H9 (cell line): ENCODE data around the gene WBP1L. TPM values are rescaled to one million over a fixed set of nuclear protein-coding genes. Genes with fewer than 3 reads are reported as not detected.

Source experiments
- DNase-seq: peaks from one replicate; pipeline ENCODE4 v3.0.0-alpha.2; 2017
- H2AFZ ChIP-seq: one replicate; pipeline ENCODE4 v1.6.1; 2013; ENCODE audit warnings: mild to moderate bottlenecking, low read length, control low read depth, moderate library complexity
- H2AK5ac ChIP-seq: 2 replicates; pipeline ENCODE4 v1.6.1; 2013; ENCODE audit warnings: low read length, control low read depth, mixed read lengths; ENCODE audit not compliant: insufficient read length
- H2BK120ac ChIP-seq: one replicate; pipeline ENCODE4 v1.6.1; 2013; ENCODE audit warnings: low read depth, mild to moderate bottlenecking, low read length, control low read depth, inconsistent platforms; ENCODE audit not compliant: poor library complexity, severe bottlenecking
- H2BK12ac ChIP-seq: 2 replicates; pipeline ENCODE4 v1.6.1; 2013; ENCODE audit warnings: low read length, control low read depth, mixed read lengths, low read depth; ENCODE audit not compliant: insufficient read length
- H2BK15ac ChIP-seq: 2 replicates; pipeline ENCODE4 v1.6.1; 2013; ENCODE audit warnings: low read depth, low read length, control low read depth
- H2BK20ac ChIP-seq: one replicate; pipeline ENCODE4 v1.6.1; 2013; ENCODE audit warnings: low read depth, mild to moderate bottlenecking, low read length, control low read depth, inconsistent platforms; ENCODE audit not compliant: poor library complexity, severe bottlenecking
- H2BK5ac ChIP-seq: 2 replicates; pipeline ENCODE4 v1.6.1; 2013; ENCODE audit warnings: low read length, control low read depth, mixed read lengths; ENCODE audit not compliant: insufficient read length
- H3K14ac ChIP-seq: 2 replicates; pipeline ENCODE4 v1.6.1; 2013; ENCODE audit warnings: low read length, control low read depth; ENCODE audit not compliant: insufficient read depth
- H3K18ac ChIP-seq: 2 replicates; pipeline ENCODE4 v1.6.1; 2013; ENCODE audit warnings: low read depth, mild to moderate bottlenecking, mixed read lengths, low read length, control low read depth; ENCODE audit not compliant: insufficient read length
- H3K23ac ChIP-seq: 2 replicates; pipeline ENCODE4 v1.6.1; 2013; ENCODE audit warnings: low read length, control low read depth, mixed read lengths, low read depth; ENCODE audit not compliant: insufficient read length
- H3K23me2 ChIP-seq: 2 replicates; pipeline ENCODE4 v1.6.1; 2013; ENCODE audit warnings: low read depth, mild to moderate bottlenecking, mixed read lengths, low read length, control low read depth; ENCODE audit not compliant: insufficient read length, poor library complexity, severe bottlenecking
- H3K27ac ChIP-seq: 2 replicates; pipeline ENCODE4 v1.5.1; 2013; ENCODE audit warnings: low read length, control low read depth, mixed read lengths, low read depth; ENCODE audit not compliant: insufficient read length
- H3K27me3 ChIP-seq: 2 replicates; pipeline ENCODE4 v1.6.1; 2013; ENCODE audit warnings: low read length, control low read depth, inconsistent platforms; ENCODE audit not compliant: insufficient read depth
- H3K4ac ChIP-seq: 2 replicates; pipeline ENCODE4 v1.6.1; 2013; ENCODE audit warnings: low read depth, mild to moderate bottlenecking, control low read depth, inconsistent platforms, low read length, moderate library complexity
- H3K4me1 ChIP-seq: 2 replicates; pipeline ENCODE4 v1.6.1; 2013; ENCODE audit warnings: low read length, control low read depth, inconsistent platforms; ENCODE audit not compliant: insufficient read depth
- H3K4me2 ChIP-seq: 2 replicates; pipeline ENCODE4 v1.6.1; 2013; ENCODE audit warnings: low read length, control low read depth, mixed read lengths; ENCODE audit not compliant: insufficient read length, insufficient read depth
- H3K56ac ChIP-seq: 2 replicates; pipeline ENCODE4 v1.6.1; 2013; ENCODE audit warnings: low read depth, mild to moderate bottlenecking, mixed read lengths, low read length, control low read depth; ENCODE audit not compliant: insufficient read length
- H3K79me1 ChIP-seq: 2 replicates; pipeline ENCODE4 v1.6.1; 2013; ENCODE audit warnings: low read depth, mild to moderate bottlenecking, moderate library complexity, low read length, control low read depth, inconsistent platforms; ENCODE audit not compliant: insufficient read depth, poor library complexity, severe bottlenecking
- H3K79me2 ChIP-seq: 2 replicates; pipeline ENCODE4 v1.6.1; 2013; ENCODE audit warnings: low read length, control low read depth, inconsistent platforms; ENCODE audit not compliant: insufficient read depth
- H3K9ac ChIP-seq: 2 replicates; pipeline ENCODE4 v1.6.1; 2013; ENCODE audit warnings: low read length, control low read depth, mixed read lengths; ENCODE audit not compliant: insufficient read length; ENCODE audit errors: extremely low read depth
- H3K9me3 ChIP-seq: one replicate; pipeline ENCODE4 v1.6.1; 2013; ENCODE audit warnings: low read depth, low read length, inconsistent platforms; ENCODE audit not compliant: control insufficient read depth
- H3T11ph ChIP-seq: one replicate; pipeline ENCODE4 v1.6.1; 2013; ENCODE audit warnings: mild to moderate bottlenecking, low read length, control low read depth, inconsistent platforms
- H4K20me1 ChIP-seq: one replicate; pipeline ENCODE4 v1.6.1; 2013; ENCODE audit not compliant: control insufficient read depth, insufficient read length, insufficient read depth
- H4K5ac ChIP-seq: 2 replicates; pipeline ENCODE4 v1.6.1; 2013; ENCODE audit warnings: low read depth, mild to moderate bottlenecking, mixed read lengths, low read length, control low read depth; ENCODE audit not compliant: insufficient read length
- H4K8ac ChIP-seq: replicated peaks from 2 replicates; pipeline ENCODE4 v1.6.1; 2013; ENCODE audit warnings: low read length, control low read depth, mixed read lengths, low read depth; ENCODE audit not compliant: insufficient read length
- H4K91ac ChIP-seq: 2 replicates; pipeline ENCODE4 v1.6.1; 2013; ENCODE audit warnings: low read depth, mild to moderate bottlenecking, moderate library complexity, mixed read lengths, low read length, control low read depth; ENCODE audit not compliant: insufficient read length
- H3K27ac Mint-ChIP-seq, 3 experiments: 2 replicates in 2 of 3; 3 replicates in 1 of 3; pipeline ENCODE4 v1.8.0; 2020 to 2021; ENCODE audit warnings: mixed read lengths in 3 of 3, mild to moderate bottlenecking in 1 of 3, moderate library complexity in 1 of 3
- H3K27me3 Mint-ChIP-seq: 2 replicates; pipeline ENCODE4 v1.8.0; 2021; ENCODE audit warnings: low read depth, mild to moderate bottlenecking, moderate library complexity, mixed read lengths
- H3K36me3 Mint-ChIP-seq, 3 experiments: 2 replicates in 2 of 3; 3 replicates in 1 of 3; pipeline ENCODE4 v1.8.0; 2020 to 2021; ENCODE audit warnings: low read depth in 3 of 3, mixed read lengths in 3 of 3; ENCODE audit not compliant: insufficient read depth in 1 of 3
- H3K4me1 Mint-ChIP-seq, 2 experiments: 2 replicates each; pipeline ENCODE4 v1.8.0; 2020; ENCODE audit warnings: mixed read lengths in 2 of 2
- H3K4me3 Mint-ChIP-seq, 2 experiments: 2 replicates in 1 of 2; 3 replicates in 1 of 2; pipeline ENCODE4 v1.8.0; 2020 to 2021; ENCODE audit warnings: mild to moderate bottlenecking in 2 of 2, mixed read lengths in 2 of 2, moderate library complexity in 1 of 2
- H3K9me3 Mint-ChIP-seq, 2 experiments: 2 replicates in 1 of 2; 3 replicates in 1 of 2; pipeline ENCODE4 v1.8.0; 2020; ENCODE audit warnings: mild to moderate bottlenecking in 2 of 2, mixed read lengths in 2 of 2, moderate library complexity in 1 of 2
- CTCF ChIP-seq: fragments of 200-600 bp; sonication (generic); conservative IDR thresholded peaks from 3 replicates; pipeline ENCODE4 v1.8.0; 2021; ENCODE audit warnings: antibody characterized with exemption, mild to moderate bottlenecking
- WGBS: extraction: QIAGEN DNeasy Blood & Tissue Kit; methylation state at CpG from one replicate; pipeline ENCODE4 v1.1.7; 2013; ENCODE audit warnings: missing lambda C conversion rate, low lambda C conversion rate, mixed read lengths; ENCODE audit not compliant: insufficient read length; ENCODE audit errors: extremely low coverage; 5-methylcytosine and 5-hydroxymethylcytosine counted together
- total RNA-seq: library from RNA; stranded (reverse); gene quantifications from 2 replicates; pipeline ENCODE4 v1.2.1, GENCODE V29; 2021

The WBP1L gene
- total RNA-seq, 1 experiment from 2014 or later = 23.8 TPM

GRCh38 chr10:102731222-102731800, 12.4 kb upstream of the WBP1L start:
- H3K56ac ChIP-seq = no peak overlapping the region

More at GRCh38 chr10:102731222-102731800, 12.4 kb upstream of the WBP1L start:
- Mint-ChIP-seq H3K9me3 (no peaks in the 10 kb centered on the region), H3K4me3 (no peak overlapping the region), H3K36me3 (peaks cover 49 to 83% (median 72%) of the 10 kb centered on the region in 3 experiments; a peak in 6 of 7 replicates), H3K27me3 (no peaks in the 10 kb centered on the region), H3K27ac (no peak overlapping the region), H3K4me1 (peaks cover 9 to 17% of the 10 kb centered on the region in 2 experiments)
- H4K91ac ChIP-seq = no peak overlapping the region
- H3K27me3 ChIP-seq = no peaks in the 10 kb centered on the region
- H4K20me1 ChIP-seq = no peaks in the 10 kb centered on the region
- H4K8ac ChIP-seq = no peak overlapping the region
- no peaks in the 10 kb centered on the region for H3K9me3 ChIP-seq
- H3K4ac ChIP-seq = no peak overlapping the region
- no peak overlapping the region for H2BK12ac ChIP-seq
- H3K27ac ChIP-seq = no peak overlapping the region
- H2BK20ac ChIP-seq = no peak overlapping the region
- H2BK120ac ChIP-seq = no peak overlapping the region
- DNase-seq = no peak
- no peak overlapping the region for H3K4me2 ChIP-seq
- H2AFZ ChIP-seq = no peak overlapping the region
- no peak for TF ChIP-seq CTCF
- H2BK15ac ChIP-seq = no peak overlapping the region
- WGBS = no CpG with 5 or more reads among the region's 5 CpGs
- H2BK5ac ChIP-seq = no peak overlapping the region
- no peaks in the 10 kb centered on the region for H3K23me2 ChIP-seq
- H3K23ac ChIP-seq = no peak overlapping the region
- H4K5ac ChIP-seq = no peak overlapping the region
- H3T11ph ChIP-seq = no peak overlapping the region
- H3K4me1 ChIP-seq = 0 out of 2 replicates have a peak, but pooled peaks cover 3% of the 10 kb centered on the region
- no peak overlapping the region for H3K14ac ChIP-seq
- no peak overlapping the region for H2AK5ac ChIP-seq
- no peak overlapping the region for H3K9ac ChIP-seq
- peaks cover 2% of the 10 kb centered on the region for H3K79me1 ChIP-seq
- no peak overlapping the region for H3K18ac ChIP-seq
- no peaks in the 10 kb centered on the region for H3K79me2 ChIP-seq
